GM18505 (cell line): ENCODE results near the gene GPR12.

Experiments
- ATAC-seq: cut with Tn5 transposase; IDR thresholded peaks from one replicate; pipeline ENCODE4 v1.9.1; 2021; ENCODE audit not compliant: unreplicated experiment
- POLR2A ChIP-seq: IDR thresholded peaks from 4 replicates; pipeline ENCODE4 v1.6.1; 2011; ENCODE audit warnings: borderline replicate concordance; ENCODE audit not compliant: insufficient read depth, insufficient read length; ENCODE audit errors: extremely low read depth

Gene GPR12

GRCh38 chr13:26759907-26760831 is at the start of gene GPR12:
TSS of gene GPR12 (minus strand) at chr13:26760786. CDS start at chr13:26759827, 959 bp downstream.
- TF ChIP-seq POLR2A, result no peak

GRCh38 chr13:26810095-26810494 is 49.5 kb upstream of the GPR12 start:
- TF ChIP-seq POLR2A, result no peak
- ATAC-seq, result no peak

More at GRCh38 chr13:26759907-26760831, at the start of gene GPR12:
- no peak for ATAC-seq

- no peak for ATAC-seq
- TF ChIP-seq POLR2A, result no peak
Measured at GRCh38 chr13:26806891-26807290, 46.3 kb upstream of the GPR12 start.

GRCh38 chr13:26787961-26788360 is 27.4 kb upstream of the GPR12 start:
- TF ChIP-seq POLR2A, result no peak
- ATAC-seq, result no peak

GRCh38 chr13:26786651-26787295 is 26.2 kb upstream of the GPR12 start:
- no peak for ATAC-seq

GRCh38 chr13:26785838-26786630 is 25.4 kb upstream of the GPR12 start:
- TF ChIP-seq POLR2A, result no peak
- no peak for ATAC-seq

More at GRCh38 chr13:26786651-26787295, 26.2 kb upstream of the GPR12 start:
- TF ChIP-seq POLR2A, result no peak

GRCh38 chr13:26784704-26785639 is 24.4 kb upstream of the GPR12 start:
- no peak for TF ChIP-seq POLR2A
- ATAC-seq, result peak; percentile 53

- ATAC-seq, result no peak
- no peak for TF ChIP-seq POLR2A
Measured at GRCh38 chr13:26780411-26780810, 19.8 kb upstream of the GPR12 start.

- ATAC-seq, result no peak
- TF ChIP-seq POLR2A, result no peak
Measured at GRCh38 chr13:26779321-26779720, 18.7 kb upstream of the GPR12 start.

GRCh38 chr13:26772531-26772930 is 11.9 kb upstream of the GPR12 start:
- no peak for TF ChIP-seq POLR2A
- no peak for ATAC-seq

GRCh38 chr13:26771796-26772195 is 11.2 kb upstream of the GPR12 start:
- no peak for TF ChIP-seq POLR2A
- ATAC-seq, result no peak

- no peak for TF ChIP-seq POLR2A
- no peak for ATAC-seq
Measured at GRCh38 chr13:26762745-26763345, 2.3 kb upstream of the GPR12 start.
